HepG2 (cell line): ENCODE measurements around the gene ZFP92.

ENCODE experiments used
- ARID2 ChIP-seq: sonication (generic); formaldehyde crosslinking; IDR thresholded peaks from 2 replicates; pipeline ENCODE4 v1.8.1; 2022; ENCODE audit warnings: mild to moderate bottlenecking, missing genetic modification reagents, borderline replicate concordance
- CBX5 ChIP-seq: sonication (generic); formaldehyde crosslinking; IDR thresholded peaks from 2 replicates; pipeline ENCODE4 v1.4.0; 2020; ENCODE audit warnings: missing genetic modification reagents, borderline replicate concordance
- CTCF ChIP-seq: sonication (generic); formaldehyde crosslinking; IDR thresholded peaks from 2 replicates; pipeline ENCODE4 v1.5.0; 2020; ENCODE audit warnings: mild to moderate bottlenecking, missing genetic modification reagents, moderate library complexity
- ETV5 ChIP-seq: IDR thresholded peaks from 2 replicates; pipeline ENCODE4 v1.6.1; 2018; ENCODE audit warnings: missing biosample characterization, missing genetic modification reagents, inconsistent platforms, borderline replicate concordance
- HMGXB4 ChIP-seq, 2 experiments: sonication (generic) in 1 of 2; formaldehyde crosslinking in 1 of 2; IDR thresholded peaks; 2 replicates each; pipeline versions ENCODE4 v1.4.0 to v1.6.1; 2018 to 2020; ENCODE audit warnings: missing genetic modification reagents in 2 of 2, borderline replicate concordance in 1 of 2, low read depth in 1 of 2, mild to moderate bottlenecking in 1 of 2, missing biosample characterization in 1 of 2
- IRF2 ChIP-seq: IDR thresholded peaks from 2 replicates; pipeline ENCODE4 v1.6.1; 2018; ENCODE audit warnings: missing genetic modification reagents, missing compliant biosample characterization
- MXI1 ChIP-seq: IDR thresholded peaks from 3 replicates; pipeline ENCODE4 v1.6.1; 2012; ENCODE audit warnings: low read depth, low read length, inconsistent platforms, borderline replicate concordance
- ZNF274 ChIP-seq: sonication (generic); formaldehyde crosslinking; IDR thresholded peaks from 2 replicates; pipeline ENCODE4 v1.5.1; 2020; ENCODE audit warnings: mild to moderate bottlenecking, missing genetic modification reagents
- ZNF335 ChIP-seq: sonication (generic); formaldehyde crosslinking; IDR thresholded peaks from 2 replicates; pipeline ENCODE4 v1.4.0; 2020; ENCODE audit warnings: missing genetic modification reagents

- TF ChIP-seq IRF2 (CRISPR knock-in tag) (no peak), CBX5 (no peak), HMGXB4 (CRISPR knock-in tag; IDR thresholded peaks at IDR 0.05; ENCODE audit: borderline replicate concordance in 1 of 2, low read depth in 1 of 2) (no peak), ETV5 (no peak), MXI1 (no peak), ARID2 (CRISPR knock-in tag) (no peak), ZNF274 (CRISPR knock-in tag) (no peak), ZNF335 (CRISPR knock-in tag) (no peak), CTCF (CRISPR knock-in tag) (no peak)
Measured at GRCh38 chrX:153414856-153415510, 3.7 kb downstream of the ZFP92 start.
